ENCODE results near the gene WFDC6.

WFDC6 gene

GRCh38 chr20:45515147-45515913, 24.0 kb downstream of the WFDC6 start, which contains the start of gene SPINT3:
SPINT3 (minus strand) TSS chr20:45515622; CDS start chr20:45515608, 14 bp downstream.
- DNase-seq, result no peak

- no peak for DNase-seq
Observed at GRCh38 chr20:45510242-45510862, 28.9 kb downstream of the WFDC6 start.

GRCh38 chr20:45509091-45509490, 30.2 kb downstream of the WFDC6 start:
- no peak for DNase-seq

- no peak for DNase-seq
Observed at GRCh38 chr20:45508068-45508886, 31.0 kb downstream of the WFDC6 start.

- DNase-seq, result no peak
Observed at GRCh38 chr20:45507011-45507820, 32.1 kb downstream of the WFDC6 start.

GRCh38 chr20:45506398-45506797, 32.9 kb downstream of the WFDC6 start:
- DNase-seq, result no peak

- DNase-seq, result no peak
Observed at GRCh38 chr20:45503403-45503802, 35.9 kb downstream of the WFDC6 start.

- no peak for DNase-seq
Observed at GRCh38 chr20:45502561-45502960, 36.7 kb downstream of the WFDC6 start.

- DNase-seq, result no peak
Observed at GRCh38 chr20:45501600-45501999, 37.7 kb downstream of the WFDC6 start.

- no peak for DNase-seq
Observed at GRCh38 chr20:45500022-45500421, 39.3 kb downstream of the WFDC6 start.

GRCh38 chr20:45497971-45498494, 41.2 kb downstream of the WFDC6 start:
- DNase-seq, result no peak

- no peak for DNase-seq
Observed at GRCh38 chr20:45496166-45496565, 43.1 kb downstream of the WFDC6 start.

- no peak for DNase-seq
Observed at GRCh38 chr20:45495501-45495941, 43.8 kb downstream of the WFDC6 start.

GRCh38 chr20:45489083-45489531, 50.2 kb downstream of the WFDC6 start:
- no peak for DNase-seq

GRCh38 chr20:45487231-45487635, 52.0 kb downstream of the WFDC6 start:
- DNase-seq, result no peak

- DNase-seq, result no peak
Observed at GRCh38 chr20:45485388-45485787, 53.9 kb downstream of the WFDC6 start.

- DNase-seq, result no peak
Observed at GRCh38 chr20:45484676-45485075, 54.6 kb downstream of the WFDC6 start.

Measured in DMS79 (cell line).